Right lobe of liver (tissue), 4 donors: ENCODE data around the gene FRMD3.

Experiments used
- POLR2A ChIP-seq: fragments of 450-650 bp; IDR thresholded peaks from one replicate; pipeline ENCODE4 v1.6.1; 2017; ENCODE audit warnings: antibody characterized with exemption, mild to moderate bottlenecking
- TF ChIP-seq, protein P1 (sequence below), 4 donors: fragments of 200-600 bp in 3 of 4; fragments of 450-650 bp in 1 of 4; IDR thresholded peaks; one replicate each; pipeline versions ENCODE4 v1.5.1 to v1.8.0; 2016 to 2022; ENCODE audit warnings: antibody characterized with exemption in 4 of 4, mild to moderate bottlenecking in 2 of 4
- donor health status: DM: no; HTN: no; CAD: no.
- donor health status: DM: no; HTN: no; CAD: no.
- donor health status: DM: no; HTN: yes; CAD: no.

DNA sequence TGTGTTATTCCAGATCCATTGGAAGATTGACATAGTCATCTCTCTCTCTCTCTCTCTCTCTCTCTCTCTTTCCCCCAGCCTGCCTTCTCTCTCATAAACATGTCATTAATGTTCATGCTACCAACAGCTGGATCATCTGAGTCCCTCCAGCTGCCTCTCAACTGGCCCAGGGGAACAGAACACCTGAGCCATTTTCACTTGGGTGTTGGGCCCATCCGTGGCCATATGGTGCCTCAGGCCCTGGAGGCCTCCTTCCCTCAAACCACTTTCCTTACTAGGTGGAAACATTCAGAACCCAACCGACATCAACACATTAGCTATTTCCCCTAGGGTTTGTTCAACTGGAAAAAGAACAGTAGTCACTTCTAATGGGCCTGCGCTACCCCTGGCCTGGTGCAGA is 196.2 kb downstream of the FRMD3 start:
- TF ChIP-seq, protein P1, sequence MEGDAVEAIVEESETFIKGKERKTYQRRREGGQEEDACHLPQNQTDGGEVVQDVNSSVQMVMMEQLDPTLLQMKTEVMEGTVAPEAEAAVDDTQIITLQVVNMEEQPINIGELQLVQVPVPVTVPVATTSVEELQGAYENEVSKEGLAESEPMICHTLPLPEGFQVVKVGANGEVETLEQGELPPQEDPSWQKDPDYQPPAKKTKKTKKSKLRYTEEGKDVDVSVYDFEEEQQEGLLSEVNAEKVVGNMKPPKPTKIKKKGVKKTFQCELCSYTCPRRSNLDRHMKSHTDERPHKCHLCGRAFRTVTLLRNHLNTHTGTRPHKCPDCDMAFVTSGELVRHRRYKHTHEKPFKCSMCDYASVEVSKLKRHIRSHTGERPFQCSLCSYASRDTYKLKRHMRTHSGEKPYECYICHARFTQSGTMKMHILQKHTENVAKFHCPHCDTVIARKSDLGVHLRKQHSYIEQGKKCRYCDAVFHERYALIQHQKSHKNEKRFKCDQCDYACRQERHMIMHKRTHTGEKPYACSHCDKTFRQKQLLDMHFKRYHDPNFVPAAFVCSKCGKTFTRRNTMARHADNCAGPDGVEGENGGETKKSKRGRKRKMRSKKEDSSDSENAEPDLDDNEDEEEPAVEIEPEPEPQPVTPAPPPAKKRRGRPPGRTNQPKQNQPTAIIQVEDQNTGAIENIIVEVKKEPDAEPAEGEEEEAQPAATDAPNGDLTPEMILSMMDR (IDR thresholded peaks at IDR 0.05): no peak
- no peak for TF ChIP-seq POLR2A
